ENCODE measurements around the gene TNK1. TPM values are rescaled to one million over a fixed set of nuclear protein-coding genes. Genes with fewer than 3 reads are reported as not detected.

Gene TNK1
- total RNA-seq (2022; extraction: Qiagen RNA extraction; ENCODE audit: low read depth) = 1.3 to 1.9 TPM (median 1.8 TPM) in 5 replicates

DNA sequence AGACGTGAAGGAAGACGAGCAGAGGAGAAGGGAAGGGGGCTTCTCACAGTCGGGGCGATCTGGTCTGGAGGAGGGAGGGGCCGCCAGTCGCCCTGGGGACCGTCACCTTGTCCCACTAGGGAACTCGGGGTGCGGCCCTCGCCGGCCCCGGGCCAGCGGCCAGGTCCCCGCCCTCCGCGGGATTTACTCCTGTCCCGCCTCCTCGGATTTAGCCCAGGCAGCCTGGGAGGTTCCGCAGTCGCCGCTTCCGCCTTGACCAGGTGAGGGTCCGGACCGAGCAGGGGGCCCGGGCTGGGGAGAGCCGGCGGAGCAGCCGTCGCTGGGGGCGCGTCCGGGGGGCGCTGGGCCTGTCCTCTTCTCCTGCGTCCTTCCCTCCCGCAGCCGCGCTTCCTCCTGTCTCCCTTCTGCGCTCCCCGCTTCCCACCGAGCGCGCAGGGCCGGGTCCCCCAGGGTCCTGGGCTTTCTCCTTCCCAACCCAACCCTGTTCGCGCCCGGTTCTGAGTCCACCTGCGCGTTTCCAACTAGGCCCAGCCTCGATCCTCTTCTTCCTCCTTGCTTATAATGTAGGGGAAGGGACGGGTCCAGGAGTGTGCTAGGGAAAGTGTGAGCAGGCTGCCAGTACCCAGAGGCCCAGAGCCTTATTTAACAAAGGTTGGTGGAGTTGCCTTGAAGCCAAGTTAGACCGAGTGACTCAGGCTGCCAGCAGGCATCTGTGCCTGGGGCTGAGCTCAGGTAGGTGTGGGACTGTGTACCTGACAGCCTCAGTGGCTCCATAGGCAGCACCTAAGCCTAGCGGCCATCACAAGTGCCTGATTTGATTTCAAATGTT, at the start of gene TNK1:
Gene TNK1 (plus strand): TSS at position 235 of the 829 bp plus-strand sequence. CDS start 1,838 bp downstream, outside the sequence.

DNA sequence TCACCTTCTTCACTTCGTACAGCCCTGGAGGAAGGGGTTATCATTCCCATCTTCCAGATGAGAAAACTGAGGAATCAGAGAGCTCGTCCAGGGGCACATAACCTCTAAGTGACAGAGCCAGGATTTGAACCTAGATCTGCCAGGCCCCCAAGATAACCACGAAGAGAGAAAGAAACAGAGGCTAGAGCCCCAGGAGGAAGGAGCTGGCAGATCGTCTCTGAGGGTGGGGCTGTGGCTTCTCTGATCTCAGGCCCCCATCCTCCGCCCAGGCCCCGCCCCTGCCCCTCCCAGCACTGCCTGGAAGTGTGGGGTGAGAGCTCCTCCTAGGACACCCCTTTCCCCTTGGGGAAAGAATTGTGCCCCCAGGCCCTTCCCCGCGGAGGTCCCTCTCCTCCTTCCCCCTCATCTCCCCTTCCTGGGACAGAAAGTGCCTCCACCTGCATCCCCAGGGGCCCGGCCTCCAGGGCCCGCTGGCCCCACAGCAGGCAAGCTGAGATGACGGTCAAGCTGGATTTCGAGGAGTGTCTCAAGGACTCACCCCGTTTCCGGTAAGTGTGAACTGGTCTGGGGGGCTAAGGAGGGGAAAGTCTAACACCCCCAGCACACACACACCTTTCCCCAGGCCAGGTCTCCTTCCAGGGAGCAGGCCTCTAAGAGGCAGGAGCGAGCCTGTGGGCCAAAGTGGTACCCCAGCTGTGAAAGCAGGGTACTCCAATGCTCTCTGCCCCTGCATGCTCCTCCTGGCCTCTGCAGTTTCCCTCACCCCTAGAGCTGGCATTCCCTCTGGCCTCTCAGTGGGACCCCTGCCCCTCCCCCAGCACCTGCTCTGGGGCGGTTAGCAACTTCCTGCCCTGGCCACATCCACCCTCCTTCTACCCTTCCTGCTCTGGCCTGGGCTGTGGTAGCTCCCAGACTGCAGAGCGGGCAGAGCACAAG, 44.4 kb upstream of the TNK1 start, which contains the start of gene ACAP1:
Gene ACAP1 (plus strand): TSS at position 290 of the 936 bp plus-strand sequence. CDS start 206 bp downstream, at position 496.

DNA sequence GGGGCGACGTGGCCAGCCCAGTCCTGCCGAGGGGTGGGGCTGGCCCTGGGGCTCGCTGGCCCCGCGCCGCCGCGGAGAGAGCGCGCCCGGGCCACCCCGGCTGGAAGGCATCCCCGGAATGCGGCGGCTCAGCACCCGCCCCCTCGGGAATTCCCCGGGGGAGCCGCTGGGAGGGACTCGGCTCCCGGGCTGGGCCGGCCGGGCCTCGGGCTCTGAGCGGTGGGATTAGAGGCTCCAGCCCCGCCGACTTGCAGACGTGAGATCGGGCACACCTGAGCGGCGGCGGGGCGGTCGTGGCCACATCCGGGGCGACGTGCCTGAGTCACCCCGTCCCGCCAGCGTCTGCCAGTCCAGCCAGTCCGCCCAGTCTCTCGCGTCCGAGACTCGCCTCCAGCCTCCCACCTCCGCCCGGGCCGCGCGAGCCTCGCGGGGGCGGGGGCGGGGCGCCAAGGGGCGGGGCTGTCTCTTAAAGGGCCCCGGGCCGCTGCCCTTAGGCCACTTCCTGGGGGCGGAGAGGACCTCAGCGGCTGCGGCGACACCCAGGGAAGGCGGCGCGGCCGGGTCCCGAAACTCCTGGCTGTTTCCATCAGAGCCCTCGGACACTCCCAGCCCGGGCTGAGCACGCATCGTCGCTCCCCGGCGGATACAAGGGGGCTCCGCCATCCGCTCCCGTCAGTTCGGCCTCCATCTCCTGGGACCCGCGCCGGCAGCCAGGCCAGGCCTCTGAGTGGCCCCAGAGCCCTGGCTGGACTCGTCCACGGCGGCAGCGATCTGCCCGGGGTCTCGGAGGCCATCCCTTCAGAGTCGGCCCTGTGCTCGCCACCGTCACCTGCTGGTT, 29.0 kb upstream of the TNK1 start, which contains the start of gene KCTD11:
Gene KCTD11 (plus strand): TSS at position 498 of the 838 bp plus-strand sequence.

DNA sequence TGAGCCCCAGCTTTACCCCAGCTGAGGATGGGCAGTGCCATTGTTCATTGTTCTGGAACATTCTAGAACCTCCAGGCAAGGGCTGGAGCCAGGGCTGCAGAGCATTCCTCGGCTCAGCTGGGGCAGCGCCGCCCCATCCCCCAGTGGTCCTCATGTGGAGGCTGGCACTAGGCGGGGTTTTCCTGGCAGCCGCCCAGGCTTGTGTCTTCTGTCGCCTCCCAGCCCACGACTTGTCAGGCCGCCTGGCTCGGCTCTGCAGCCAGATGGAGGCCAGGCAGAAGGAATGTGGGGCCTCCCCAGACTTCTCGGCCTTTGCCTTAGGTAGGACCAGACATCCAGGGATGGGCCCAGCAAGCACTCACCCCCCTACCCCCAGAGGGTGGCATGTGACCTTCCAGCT, 25.8 kb upstream of the TNK1 start, which contains the start of gene TMEM95:
Gene TMEM95 (plus strand): TSS at position 104 of the 400 bp plus-strand sequence. CDS start 49 bp downstream, at position 153.

DNA sequence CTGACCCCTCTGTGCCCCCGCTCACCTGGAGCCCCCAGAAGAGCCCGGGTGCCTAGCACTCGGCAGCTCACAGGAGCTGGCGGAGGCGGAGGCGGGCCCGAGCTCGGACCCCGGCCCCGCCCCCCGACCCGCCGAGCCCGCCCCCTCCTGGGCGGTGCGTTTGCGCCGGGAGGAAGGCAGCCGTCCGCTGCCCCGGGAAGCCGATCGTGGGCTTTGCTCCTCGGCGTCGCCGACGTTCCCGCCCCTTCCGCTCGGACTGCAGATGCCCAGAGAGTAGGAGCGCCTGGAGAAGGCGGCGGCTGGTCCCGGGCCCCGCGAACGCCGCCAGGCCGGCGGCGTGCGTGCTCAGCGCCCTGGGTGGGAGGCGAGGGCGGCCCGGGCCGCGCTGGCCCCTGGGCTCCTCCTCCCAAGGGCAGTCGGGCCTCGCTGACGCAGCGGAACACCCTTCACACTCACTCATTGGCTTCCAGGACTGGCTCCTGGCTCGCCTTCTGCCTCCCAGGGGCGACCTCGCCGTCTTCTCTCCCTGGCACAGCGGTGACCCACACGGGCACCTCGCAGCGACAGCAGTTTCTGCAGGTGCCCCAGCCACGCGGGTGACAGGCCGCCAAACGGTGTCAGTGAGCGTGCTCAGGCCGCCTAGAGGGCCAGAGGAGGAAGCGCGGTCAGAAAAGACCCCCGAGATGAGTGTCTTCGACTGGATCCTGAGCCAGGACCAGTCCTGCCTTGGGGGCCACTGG, 13.7 kb downstream of the TNK1 start, which contains the start of gene PLSCR3:
Gene PLSCR3 (minus strand): TSS at position 74 of the 740 bp plus-strand sequence. CDS start 415 bp downstream, outside the sequence.

DNA sequence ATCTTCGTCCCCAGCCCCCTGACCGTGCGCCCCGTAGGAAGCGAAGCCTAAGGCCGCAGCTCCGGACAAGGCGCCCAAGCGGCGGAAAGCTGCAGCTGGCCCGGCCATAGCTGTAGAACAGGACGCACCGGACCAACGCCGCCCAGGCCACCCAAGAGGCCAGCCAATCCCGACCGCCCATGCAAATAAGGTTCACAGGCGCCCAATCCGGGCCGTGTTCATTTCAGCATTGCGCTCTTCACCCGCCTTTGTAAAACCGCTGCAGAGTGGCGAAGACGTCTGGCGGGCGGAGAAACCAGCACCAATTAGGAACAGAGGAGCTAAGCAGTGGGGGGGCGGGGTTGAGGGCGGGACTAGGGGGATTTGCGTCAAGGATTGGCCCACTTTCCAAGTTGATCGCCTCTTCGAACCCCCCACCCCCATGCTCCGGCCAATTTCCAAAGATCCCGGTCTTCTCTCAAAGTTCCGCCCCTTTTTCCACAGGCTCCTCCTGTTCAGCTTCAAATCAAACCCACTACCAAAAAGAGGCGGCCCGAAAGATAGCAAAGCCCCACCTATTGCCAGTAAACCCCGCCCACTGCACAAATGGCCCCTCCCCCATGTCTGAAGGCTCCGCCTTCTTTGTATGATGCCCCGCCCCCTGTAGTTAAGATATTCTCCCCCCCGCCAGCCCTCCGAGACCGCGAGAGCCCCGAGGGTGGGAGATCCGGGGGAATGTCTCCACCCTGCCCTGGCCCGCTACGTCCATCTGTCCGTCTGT, 23.3 kb downstream of the TNK1 start, which contains the start of gene TMEM256:
Gene TMEM256 (minus strand): TSS at position 121 of the 760 bp plus-strand sequence. CDS start 13 bp downstream, at position 108.

DNA sequence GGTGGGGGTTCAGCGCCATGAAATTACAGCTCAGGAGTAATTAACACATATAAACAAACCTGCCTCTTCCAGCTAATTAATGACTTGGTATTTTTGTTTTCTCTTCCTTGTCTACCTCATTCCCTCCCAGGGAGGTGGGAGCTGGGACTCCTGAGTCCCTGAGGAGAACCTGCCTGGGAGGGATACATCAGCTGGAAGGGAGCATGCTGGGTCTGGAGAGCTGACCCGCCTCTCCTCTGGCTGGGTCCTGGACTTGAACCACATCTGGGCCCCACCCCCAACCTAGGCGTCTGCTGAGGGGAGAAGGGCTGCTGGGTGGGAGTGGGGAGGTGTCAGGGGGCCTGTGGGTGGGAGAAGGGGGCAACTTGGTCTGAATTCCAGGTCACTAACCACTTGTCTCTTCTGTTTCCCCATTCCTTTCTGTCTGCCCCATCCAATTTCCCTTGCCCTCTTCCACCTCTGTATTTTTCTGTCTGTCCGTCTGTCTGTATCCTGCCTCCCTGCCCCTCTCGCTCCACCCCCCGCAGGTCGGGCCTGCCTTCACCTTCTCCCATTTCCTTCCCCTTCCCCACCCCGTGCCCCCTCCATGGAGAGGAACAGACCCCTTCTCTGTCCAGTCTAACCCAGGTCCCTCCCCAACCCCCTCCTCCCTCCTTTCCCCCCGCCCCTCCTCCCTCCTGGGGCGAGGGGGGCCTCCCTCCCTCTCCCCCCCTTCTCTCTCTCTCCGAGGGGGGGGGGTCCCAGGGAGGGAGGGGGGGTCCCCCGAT, 26.8 kb downstream of the TNK1 start, which contains the start of gene NLGN2:
Gene NLGN2 (plus strand): TSS at position 361 of the 767 bp plus-strand sequence. CDS start 411 bp downstream, outside the sequence.

DNA sequence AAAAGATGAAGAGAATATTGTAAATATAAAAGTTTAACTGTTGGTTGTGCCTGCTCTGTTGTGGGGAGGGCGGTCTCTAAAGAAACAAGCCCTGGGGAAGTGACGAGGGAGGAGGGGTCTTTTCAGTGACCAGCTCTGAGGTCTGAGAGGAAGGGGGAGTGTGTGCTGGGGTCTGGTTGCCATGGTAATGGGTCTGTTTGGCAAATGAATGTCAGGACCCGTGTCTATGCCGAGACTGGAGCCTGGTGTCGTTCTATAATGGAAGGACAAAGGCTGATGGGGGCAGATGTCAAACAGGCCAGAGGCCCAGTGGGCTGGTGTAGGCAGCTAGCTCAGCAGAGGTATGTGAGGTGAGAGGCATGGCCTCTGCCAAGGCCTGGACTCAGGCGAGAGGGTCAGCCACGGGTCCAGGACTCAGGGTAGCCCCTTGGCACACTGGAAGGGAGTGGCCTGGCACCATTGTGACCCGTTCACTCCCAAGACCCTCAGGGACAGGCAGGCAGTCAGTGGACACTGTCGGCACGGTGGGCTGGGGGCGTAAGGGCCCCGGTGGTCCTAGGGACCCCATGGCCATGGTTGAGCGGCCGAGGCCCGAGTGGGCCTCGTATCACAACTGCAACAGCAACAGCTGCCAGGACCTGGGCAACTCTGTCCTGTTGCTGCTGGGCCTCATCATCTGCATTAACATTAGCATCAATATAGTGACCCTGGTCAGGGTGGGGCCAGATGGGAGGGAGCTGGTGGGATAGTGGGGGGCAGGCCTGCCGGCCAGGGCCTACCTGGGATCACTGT, 39.1 kb downstream of the TNK1 start, which contains the start of gene SPEM1:
Gene SPEM1 (plus strand): TSS at position 506 of the 792 bp plus-strand sequence. CDS start 61 bp downstream, at position 567.

DNA sequence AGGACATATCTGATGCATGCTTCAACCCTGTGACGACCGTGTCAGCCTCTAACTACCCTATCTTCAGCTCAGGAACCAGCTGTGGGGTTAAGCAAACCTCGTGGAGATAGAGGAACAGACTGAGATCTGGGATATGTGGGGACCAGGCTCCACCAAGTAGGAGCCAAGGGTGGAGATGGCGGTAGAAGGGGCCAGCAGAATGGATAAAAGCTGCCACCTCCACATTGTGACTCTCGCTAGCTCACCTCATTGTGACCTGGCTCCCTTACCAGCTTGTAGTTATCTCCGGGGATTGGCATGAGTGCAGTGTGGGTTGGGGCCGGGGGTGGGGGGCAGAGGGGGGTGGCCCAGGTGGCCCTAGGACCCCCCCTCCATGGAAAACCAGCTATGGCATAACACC, 44.4 kb downstream of the TNK1 start, which contains the start of gene SPEM2:
Gene SPEM2 (plus strand): TSS at position 301 of the 400 bp plus-strand sequence. CDS start 73 bp downstream, at position 374.

DNA sequence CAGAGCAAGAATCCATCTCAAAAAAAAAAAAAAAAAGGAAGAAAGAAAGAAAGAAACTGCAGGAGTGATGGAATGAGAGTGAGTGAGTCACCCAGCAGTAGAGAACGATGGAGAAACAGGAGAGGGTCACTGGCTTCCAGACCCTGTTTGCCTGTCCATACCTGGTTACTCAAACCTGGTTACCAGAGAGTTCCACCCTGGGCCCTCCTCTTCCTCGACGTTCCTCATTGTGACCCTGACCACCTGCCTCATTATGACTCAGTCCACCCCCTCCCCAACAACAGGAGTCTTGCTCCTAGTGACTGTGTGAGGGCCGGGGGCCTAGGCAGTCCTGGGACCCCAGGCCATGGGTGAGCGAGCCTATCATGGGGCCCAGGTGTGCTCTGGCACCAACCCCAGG, 47.7 kb downstream of the TNK1 start, which contains the start of gene SPEM3:
Gene SPEM3 (plus strand): TSS at position 301 of the 400 bp plus-strand sequence. CDS start 46 bp downstream, at position 347.

Other genes with a start within 250 kb of the TNK1 start
- 0.69 to 2.2 TPM (median 1.1 TPM) in 5 replicates for gene ASGR1, start 201.7 kb upstream of the TNK1 start, total RNA-seq (2022; extraction: Qiagen RNA extraction; ENCODE audit: low read depth)
- 5.1 to 8.9 TPM (median 7.9 TPM) in 5 replicates for gene DLG4, start 161.3 kb upstream of the TNK1 start, total RNA-seq (2022; extraction: Qiagen RNA extraction; ENCODE audit: low read depth)
- gene ACADVL, start 161.2 kb upstream of the TNK1 start, total RNA-seq (2022; extraction: Qiagen RNA extraction; ENCODE audit: low read depth) = 303 to 481 TPM (median 423 TPM) in 5 replicates
- gene DVL2, start 146.6 kb upstream of the TNK1 start, total RNA-seq (2022; extraction: Qiagen RNA extraction; ENCODE audit: low read depth) = 23.8 to 44.5 TPM (median 38.9 TPM) in 5 replicates
- gene PHF23, start 141.6 kb upstream of the TNK1 start, total RNA-seq (2022; extraction: Qiagen RNA extraction; ENCODE audit: low read depth) = 82.5 to 108 TPM (median 92.1 TPM) in 5 replicates
- gene GABARAP, start 138.6 kb upstream of the TNK1 start, total RNA-seq (2022; extraction: Qiagen RNA extraction; ENCODE audit: low read depth) = 646 to 813 TPM (median 659 TPM) in 5 replicates
- 216 to 257 TPM (median 229 TPM) in 5 replicates for gene CTDNEP1, start 129.4 kb upstream of the TNK1 start, total RNA-seq (2022; extraction: Qiagen RNA extraction; ENCODE audit: low read depth)
- 101 to 153 TPM (median 123 TPM) in 5 replicates for gene ELP5, start 128.9 kb upstream of the TNK1 start, total RNA-seq (2022; extraction: Qiagen RNA extraction; ENCODE audit: low read depth)
- 0.29 to 2.9 TPM (median 1.6 TPM) in 5 replicates for gene CLDN7, start 118.6 kb upstream of the TNK1 start, total RNA-seq (2022; extraction: Qiagen RNA extraction; ENCODE audit: low read depth)
- 0.20 to 0.42 TPM (median 0.27 TPM) in 5 replicates for gene SLC2A4, start 99.4 kb upstream of the TNK1 start, total RNA-seq (2022; extraction: Qiagen RNA extraction; ENCODE audit: low read depth)
- 0.19 to 0.84 TPM (median 0.47 TPM) in 5 replicates for gene YBX2, start 86.5 kb upstream of the TNK1 start, total RNA-seq (2022; extraction: Qiagen RNA extraction; ENCODE audit: low read depth)
- 1,510 to 1,758 TPM (median 1,707 TPM) in 5 replicates for gene EIF5A, start 73.5 kb upstream of the TNK1 start, total RNA-seq (2022; extraction: Qiagen RNA extraction; ENCODE audit: low read depth)
- gene GPS2, start 65.7 kb upstream of the TNK1 start, total RNA-seq (2022; extraction: Qiagen RNA extraction; ENCODE audit: low read depth) = 96.6 to 116 TPM (median 107 TPM) in 5 replicates
- gene NEURL4, start 51.8 kb upstream of the TNK1 start, total RNA-seq (2022; extraction: Qiagen RNA extraction; ENCODE audit: low read depth) = 17.1 to 38.9 TPM (median 32.2 TPM) in 5 replicates
- 2.9 to 5.3 TPM (median 3.1 TPM) in 5 replicates for gene ACAP1, start 44.6 kb upstream of the TNK1 start, total RNA-seq (2022; extraction: Qiagen RNA extraction; ENCODE audit: low read depth)
- 10.1 to 14.9 TPM (median 13.1 TPM) in 5 replicates for gene KCTD11, start 28.9 kb upstream of the TNK1 start, total RNA-seq (2022; extraction: Qiagen RNA extraction; ENCODE audit: low read depth)
- gene TMEM95, start 25.9 kb upstream of the TNK1 start, total RNA-seq (2022; extraction: Qiagen RNA extraction; ENCODE audit: low read depth) = not detected in 5 replicates
- 29.3 to 48.8 TPM (median 39.6 TPM) in 5 replicates for gene PLSCR3, start 13.4 kb downstream of the TNK1 start, total RNA-seq (2022; extraction: Qiagen RNA extraction; ENCODE audit: low read depth)
- 179 to 229 TPM (median 210 TPM) in 5 replicates for gene TMEM256, start 23.0 kb downstream of the TNK1 start, total RNA-seq (2022; extraction: Qiagen RNA extraction; ENCODE audit: low read depth)
- 11.6 to 21.8 TPM (median 19.1 TPM) in 5 replicates for gene NLGN2, start 26.8 kb downstream of the TNK1 start, total RNA-seq (2022; extraction: Qiagen RNA extraction; ENCODE audit: low read depth)
- not detected in 5 replicates for gene SPEM1, start 39.2 kb downstream of the TNK1 start, total RNA-seq (2022; extraction: Qiagen RNA extraction; ENCODE audit: low read depth)
- gene SPEM2, start 44.5 kb downstream of the TNK1 start, total RNA-seq (2022; extraction: Qiagen RNA extraction; ENCODE audit: low read depth) = not detected in 5 replicates
- gene SPEM3, start 47.8 kb downstream of the TNK1 start, total RNA-seq (2022; extraction: Qiagen RNA extraction; ENCODE audit: low read depth) = not detected in 5 replicates
- gene TMEM102, start 54.3 kb downstream of the TNK1 start, total RNA-seq (2022; extraction: Qiagen RNA extraction; ENCODE audit: low read depth) = 9.4 to 14.9 TPM (median 13.7 TPM) in 5 replicates
- gene FGF11, start 58.4 kb downstream of the TNK1 start, total RNA-seq (2022; extraction: Qiagen RNA extraction; ENCODE audit: low read depth) = 0.99 to 1.7 TPM (median 1.0 TPM) in 5 replicates
- gene CHRNB1, start 64.0 kb downstream of the TNK1 start, total RNA-seq (2022; extraction: Qiagen RNA extraction; ENCODE audit: low read depth) = 6.9 to 9.9 TPM (median 9.7 TPM) in 5 replicates
- gene ZBTB4, start 98.5 kb downstream of the TNK1 start, total RNA-seq (2022; extraction: Qiagen RNA extraction; ENCODE audit: low read depth) = 18.5 to 27.9 TPM (median 24.6 TPM) in 5 replicates
- not detected in 5 replicates for gene SLC35G6, start 100.4 kb downstream of the TNK1 start, total RNA-seq (2022; extraction: Qiagen RNA extraction; ENCODE audit: low read depth)
- 47.9 to 98.5 TPM (median 85.3 TPM) in 5 replicates for gene POLR2A, start 103.3 kb downstream of the TNK1 start, total RNA-seq (2022; extraction: Qiagen RNA extraction; ENCODE audit: low read depth)
- gene TNFSF12, start 168.0 kb downstream of the TNK1 start, total RNA-seq (2022; extraction: Qiagen RNA extraction; ENCODE audit: low read depth) = 7.8 to 14.5 TPM (median 12.5 TPM) in 5 replicates
- gene TNFSF13, start 177.7 kb downstream of the TNK1 start, total RNA-seq (2022; extraction: Qiagen RNA extraction; ENCODE audit: low read depth) = 0.09 to 1.5 TPM (median 0.57 TPM) in 5 replicates
- 96.5 to 108 TPM (median 105 TPM) in 5 replicates for gene SENP3, start 180.8 kb downstream of the TNK1 start, total RNA-seq (2022; extraction: Qiagen RNA extraction; ENCODE audit: low read depth)
- gene CD68, start 198.5 kb downstream of the TNK1 start, total RNA-seq (2022; extraction: Qiagen RNA extraction; ENCODE audit: low read depth) = 23.3 to 40.6 TPM (median 33.0 TPM) in 5 replicates
- 110 to 132 TPM (median 116 TPM) in 5 replicates for gene MPDU1, start 202.8 kb downstream of the TNK1 start, total RNA-seq (2022; extraction: Qiagen RNA extraction; ENCODE audit: low read depth)
- 0.22 to 0.34 TPM (median 0.30 TPM) in 5 replicates for gene SOX15, start 209.0 kb downstream of the TNK1 start, total RNA-seq (2022; extraction: Qiagen RNA extraction; ENCODE audit: low read depth)
- 45.1 to 62.0 TPM (median 57.6 TPM) in 5 replicates for gene FXR2, start 233.8 kb downstream of the TNK1 start, total RNA-seq (2022; extraction: Qiagen RNA extraction; ENCODE audit: low read depth)
- 58.1 to 95.8 TPM (median 79.3 TPM) in 5 replicates for gene SAT2, start 246.7 kb downstream of the TNK1 start, total RNA-seq (2022; extraction: Qiagen RNA extraction; ENCODE audit: low read depth)
- 0.32 to 1.1 TPM (median 0.62 TPM) in 5 replicates for gene SHBG, start 249.0 kb downstream of the TNK1 start, total RNA-seq (2022; extraction: Qiagen RNA extraction; ENCODE audit: low read depth)